Karpas-422 (cell line): ENCODE results near the gene APOC3. TPM values are rescaled to one million over a fixed set of nuclear protein-coding genes. Genes with fewer than 3 reads are reported as not detected.

Source experiments
- DNase-seq: peaks from one replicate; pipeline ENCODE4 v3.0.0-alpha.2; 2015
- H2AFZ ChIP-seq: fragments of 200-600 bp; sonication (generic); 2 replicates; pipeline ENCODE4 v1.6.1; 2014; ENCODE audit warnings: antibody characterized with exemption, low read length, mixed read lengths
- H3K27ac ChIP-seq: fragments of 200-600 bp; sonication (generic); 2 replicates; pipeline ENCODE4 v1.5.1; 2014; ENCODE audit warnings: mild to moderate bottlenecking, low read length, moderate library complexity
- H3K27me3 ChIP-seq: fragments of 200-600 bp; sonication (generic); 2 replicates; pipeline ENCODE4 v1.6.1; 2014; ENCODE audit warnings: low read length, mixed read lengths
- H3K36me3 ChIP-seq: fragments of 200-600 bp; sonication (generic); 2 replicates; pipeline ENCODE4 v1.6.1; 2014; ENCODE audit warnings: low read length, mixed read lengths; ENCODE audit not compliant: insufficient read depth
- H3K4me1 ChIP-seq: fragments of 200-600 bp; sonication (generic); 2 replicates; pipeline ENCODE4 v1.6.1; 2014; ENCODE audit warnings: mild to moderate bottlenecking, low read length, mixed read lengths
- H3K4me2 ChIP-seq: fragments of 200-600 bp; sonication (generic); 2 replicates; pipeline ENCODE4 v1.6.1; 2014; ENCODE audit warnings: low read length, low read depth, mild to moderate bottlenecking; ENCODE audit not compliant: poor library complexity, severe bottlenecking
- H3K4me3 ChIP-seq: fragments of 200-600 bp; sonication (generic); 2 replicates; pipeline ENCODE4 v1.5.1; 2014; ENCODE audit warnings: mild to moderate bottlenecking, antibody characterized with exemption, low read length, mixed read lengths
- H3K79me2 ChIP-seq: fragments of 200-600 bp; sonication (generic); 2 replicates; pipeline ENCODE4 v1.6.1; 2014; ENCODE audit warnings: mild to moderate bottlenecking, low read length, mixed read lengths
- H3K9ac ChIP-seq: fragments of 200-600 bp; sonication (generic); 2 replicates; pipeline ENCODE4 v1.6.0; 2014; ENCODE audit warnings: low read length
- H3K9me2 ChIP-seq: fragments of 200-600 bp; sonication (generic), shearing (Covaris generic); replicated peaks from 2 replicates; pipeline ENCODE4 v1.6.0; 2014; ENCODE audit warnings: mild to moderate bottlenecking, low read length, moderate library complexity; ENCODE audit not compliant: insufficient read depth
- H3K9me3 ChIP-seq: fragments of 300-700, 200-600 bp; sonication (generic); 2 replicates; pipeline ENCODE4 v1.6.1; 2014; ENCODE audit warnings: low read length, mixed read lengths
- H4K20me1 ChIP-seq: fragments of 200-600 bp; sonication (generic); 2 replicates; pipeline ENCODE4 v1.6.1; 2014; ENCODE audit warnings: mild to moderate bottlenecking, antibody characterized with exemption, low read length, low read depth; ENCODE audit not compliant: insufficient read depth
- total RNA-seq: library from RNA; depleted of rRNA; stranded (reverse); fragments of >200 nt; shearing (Covaris generic); gene quantifications from 2 replicates; pipeline ENCODE4 v1.2.3, GENCODE V29; 2014; ENCODE audit warnings: low replicate concordance

The APOC3 gene
- total RNA-seq, 1 experiment from 2014 or later: not detected

- Histone ChIP-seq H3K4me2 (no peak overlapping the region), H3K27ac (no peak overlapping the region), H3K9me2 (no peaks in the 10 kb centered on the region), H3K79me2 (no peaks in the 10 kb centered on the region), H4K20me1 (no peaks in the 10 kb centered on the region), H3K36me3 (no peaks in the 10 kb centered on the region), H3K9ac (no peak overlapping the region), H3K4me1 (no peaks in the 10 kb centered on the region), H2AFZ (no peak overlapping the region), H3K9me3 (no peaks in the 10 kb centered on the region), H3K4me3 (no peak overlapping the region), H3K27me3 (no peaks in the 10 kb centered on the region)
- no peak for DNase-seq
These were observed 18.5 kb upstream of the APOC3 start for GRCh38 chr11:116811194-116811593.

DNA sequence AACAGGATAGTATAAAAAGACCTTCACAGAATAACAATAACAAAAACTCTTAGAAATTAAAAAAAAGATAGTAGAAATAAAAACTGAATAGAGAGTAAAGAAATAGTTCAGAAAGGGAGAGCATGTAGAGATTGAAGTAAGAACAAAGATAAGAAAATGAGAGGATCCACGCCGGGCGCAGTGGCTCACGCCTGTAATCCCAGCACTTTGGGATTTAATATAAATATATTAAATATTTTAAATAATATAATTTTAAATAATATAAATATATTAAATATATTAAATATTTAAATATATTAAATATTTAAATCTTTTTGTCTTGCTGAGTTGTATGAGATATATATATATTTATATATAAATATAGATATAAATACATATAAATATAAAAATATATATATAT lies 17.6 kb upstream of the APOC3 start:
- Histone ChIP-seq H3K4me3 (no peak overlapping the region), H4K20me1 (no peaks in the 10 kb centered on the region), H3K9ac (no peak overlapping the region), H3K9me3 (no peaks in the 10 kb centered on the region), H3K27ac (no peak overlapping the region), H3K79me2 (no peaks in the 10 kb centered on the region), H3K4me1 (no peaks in the 10 kb centered on the region), H3K27me3 (no peaks in the 10 kb centered on the region), H3K36me3 (no peaks in the 10 kb centered on the region), H2AFZ (no peak overlapping the region), H3K4me2 (no peak overlapping the region), H3K9me2 (no peaks in the 10 kb centered on the region)
- DNase-seq: no peak

GRCh38 chr11:116813170-116813569 lies 16.5 kb upstream of the APOC3 start:
- H4K20me1 ChIP-seq: no peaks in the 10 kb centered on the region
- no peak overlapping the region for H2AFZ ChIP-seq
- no peak overlapping the region for H3K9ac ChIP-seq
- no peaks in the 10 kb centered on the region for H3K4me1 ChIP-seq
- no peak for DNase-seq
- no peaks in the 10 kb centered on the region for H3K9me2 ChIP-seq
- no peaks in the 10 kb centered on the region for H3K27me3 ChIP-seq
- no peaks in the 10 kb centered on the region for H3K36me3 ChIP-seq
- no peak overlapping the region for H3K4me3 ChIP-seq
- H3K79me2 ChIP-seq: no peaks in the 10 kb centered on the region
- no peak overlapping the region for H3K4me2 ChIP-seq
- H3K9me3 ChIP-seq: no peaks in the 10 kb centered on the region
- H3K27ac ChIP-seq: no peak overlapping the region

- H2AFZ ChIP-seq: no peak overlapping the region
- no peak overlapping the region for H3K4me3 ChIP-seq
- no peak for DNase-seq
- H3K9ac ChIP-seq: no peak overlapping the region
- no peaks in the 10 kb centered on the region for H4K20me1 ChIP-seq
- no peaks in the 10 kb centered on the region for H3K27me3 ChIP-seq
- H3K4me1 ChIP-seq: no peaks in the 10 kb centered on the region
- no peaks in the 10 kb centered on the region for H3K79me2 ChIP-seq
- H3K4me2 ChIP-seq: no peak overlapping the region
- no peaks in the 10 kb centered on the region for H3K9me3 ChIP-seq
- no peak overlapping the region for H3K27ac ChIP-seq
- no peaks in the 10 kb centered on the region for H3K9me2 ChIP-seq
- H3K36me3 ChIP-seq: no peaks in the 10 kb centered on the region
These were observed 15.8 kb upstream of the APOC3 start for GRCh38 chr11:116813781-116814471.

DNA sequence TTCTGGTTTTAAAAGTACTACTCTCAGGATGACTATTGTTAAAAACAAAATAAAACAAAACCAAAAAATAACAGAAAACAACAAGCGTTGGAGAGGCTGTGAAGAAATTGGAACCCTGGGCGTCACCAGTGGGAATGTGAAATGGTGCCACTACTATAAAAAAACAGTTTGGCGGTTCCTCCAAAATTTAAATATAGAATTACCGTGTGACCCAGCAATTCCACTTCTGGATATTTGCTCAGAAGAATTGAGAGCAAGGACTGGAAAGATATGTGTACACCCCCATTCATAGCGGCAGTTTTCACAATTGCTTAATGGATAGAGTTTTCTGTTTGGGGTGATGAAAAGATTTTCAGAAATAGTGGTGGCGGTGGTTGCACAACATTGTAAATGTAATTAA lies 15.2 kb upstream of the APOC3 start:
- no peak overlapping the region for H2AFZ ChIP-seq
- no peaks in the 10 kb centered on the region for H3K9me3 ChIP-seq
- H3K9ac ChIP-seq: no peak overlapping the region
- H3K27me3 ChIP-seq: no peaks in the 10 kb centered on the region
- H3K27ac ChIP-seq: no peak overlapping the region
- no peaks in the 10 kb centered on the region for H4K20me1 ChIP-seq
- H3K36me3 ChIP-seq: no peaks in the 10 kb centered on the region
- H3K4me2 ChIP-seq: no peak overlapping the region
- H3K4me3 ChIP-seq: no peak overlapping the region
- no peak for DNase-seq
- no peaks in the 10 kb centered on the region for H3K4me1 ChIP-seq
- no peaks in the 10 kb centered on the region for H3K79me2 ChIP-seq
- H3K9me2 ChIP-seq: no peaks in the 10 kb centered on the region

DNA sequence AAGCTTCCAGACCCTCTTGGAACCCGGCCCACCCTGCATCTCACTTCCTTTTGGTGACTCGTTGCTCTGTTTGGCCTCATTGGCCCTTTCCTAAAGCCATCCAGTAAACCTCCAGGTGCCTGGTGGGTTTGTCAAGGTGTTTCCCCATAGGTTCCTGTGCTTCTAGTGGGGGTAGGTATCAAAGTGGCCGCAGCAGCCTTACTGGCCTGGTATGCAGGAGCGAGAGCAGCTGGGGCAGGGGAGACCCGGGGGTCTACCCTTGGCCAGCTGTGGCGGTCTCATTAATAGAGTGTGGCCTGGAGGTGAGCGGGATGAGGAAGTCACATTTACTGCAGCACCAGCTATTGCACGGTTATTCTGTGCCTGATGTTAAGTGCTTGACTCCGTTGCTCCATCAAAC lies 10.7 kb upstream of the APOC3 start:
- Histone ChIP-seq H4K20me1 (no peaks in the 10 kb centered on the region), H3K4me3 (no peak overlapping the region), H3K27ac (no peak overlapping the region), H3K9me3 (no peaks in the 10 kb centered on the region), H3K36me3 (no peaks in the 10 kb centered on the region), H3K4me1 (no peaks in the 10 kb centered on the region), H3K4me2 (no peak overlapping the region), H2AFZ (no peak overlapping the region), H3K9ac (no peak overlapping the region), H3K27me3 (no peaks in the 10 kb centered on the region), H3K9me2 (no peaks in the 10 kb centered on the region), H3K79me2 (no peaks in the 10 kb centered on the region)
- DNase-seq: no peak

DNA sequence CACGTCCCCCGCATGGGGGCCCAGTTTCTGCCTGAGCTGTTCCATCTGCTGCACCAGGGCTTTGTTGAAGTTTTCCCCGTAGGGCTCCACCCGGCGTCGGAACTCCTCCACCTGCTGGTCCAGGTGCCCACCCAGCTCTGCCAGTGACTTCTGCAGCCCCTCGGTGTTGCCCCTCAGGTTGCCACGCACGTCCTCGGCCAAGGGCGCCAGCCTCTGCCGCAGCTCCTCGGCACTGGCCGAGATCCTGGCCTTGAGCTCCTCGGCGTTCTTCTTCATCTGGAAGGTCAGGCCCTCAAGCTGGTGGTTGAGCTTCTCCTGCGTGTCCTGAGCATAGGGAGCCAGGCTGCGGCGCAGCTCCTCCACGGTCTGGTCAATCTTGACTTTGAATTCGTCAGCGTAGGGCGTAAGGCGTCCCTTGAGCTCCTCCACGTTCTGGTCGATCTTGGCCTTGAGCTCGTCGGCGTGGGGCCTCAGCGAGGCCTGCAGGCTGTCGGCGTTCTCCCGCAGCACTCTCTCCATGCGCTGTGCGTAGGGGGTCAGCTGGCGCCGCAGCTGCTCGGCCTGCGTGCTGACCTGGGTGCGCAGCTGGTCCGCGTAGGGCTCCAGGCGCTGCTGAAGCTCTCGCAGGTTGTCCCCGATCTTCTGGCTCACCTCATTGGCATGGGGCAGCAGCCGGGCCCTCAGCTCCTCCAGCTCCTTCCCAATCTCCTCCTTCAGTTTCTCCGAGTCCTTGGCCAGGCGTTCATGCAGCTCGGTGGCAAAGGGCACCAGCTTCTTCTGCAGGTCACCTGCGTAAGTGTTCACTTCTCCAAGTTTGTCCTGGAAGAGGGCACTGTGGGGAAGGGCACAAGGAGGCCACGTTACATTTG lies 8.4 kb upstream of the APOC3 start:
- Histone ChIP-seq H3K9me2 (no peaks in the 10 kb centered on the region), H2AFZ (no peak overlapping the region), H4K20me1 (no peaks in the 10 kb centered on the region), H3K9me3 (no peaks in the 10 kb centered on the region), H3K27ac (no peak overlapping the region), H3K4me2 (no peak overlapping the region), H3K27me3 (no peaks in the 10 kb centered on the region), H3K79me2 (no peaks in the 10 kb centered on the region), H3K4me1 (no peaks in the 10 kb centered on the region), H3K9ac (no peak overlapping the region), H3K36me3 (no peaks in the 10 kb centered on the region), H3K4me3 (no peak overlapping the region)
- DNase-seq: no peak

GRCh38 chr11:116822575-116822974 lies 7.1 kb upstream of the APOC3 start:
- no peak overlapping the region for H3K4me2 ChIP-seq
- no peaks in the 10 kb centered on the region for H3K36me3 ChIP-seq
- no peak overlapping the region for H3K4me3 ChIP-seq
- no peak overlapping the region for H2AFZ ChIP-seq
- no peaks in the 10 kb centered on the region for H3K27me3 ChIP-seq
- H3K27ac ChIP-seq: no peak overlapping the region
- no peaks in the 10 kb centered on the region for H3K4me1 ChIP-seq
- no peaks in the 10 kb centered on the region for H3K9me3 ChIP-seq
- no peak overlapping the region for H3K9ac ChIP-seq
- no peaks in the 10 kb centered on the region for H4K20me1 ChIP-seq
- H3K9me2 ChIP-seq: no peaks in the 10 kb centered on the region
- no peak for DNase-seq
- H3K79me2 ChIP-seq: no peaks in the 10 kb centered on the region
